ENCODE measurements around the gene SYNE4. TPM values are rescaled to one million over a fixed set of nuclear protein-coding genes. Genes with fewer than 3 reads are reported as not detected.

Gene SYNE4
- total RNA-seq, 1 experiment from 2014 or later, result 48.5 TPM

- H3K27me3 Mint-ChIP-seq (ENCODE audit: insufficient read depth, unreplicated experiment), result no peaks in the 10 kb centered on the region
- no peak overlapping the region for H3K4me3 Mint-ChIP-seq (ENCODE audit: unreplicated experiment)
- ChIA-PET POLR2A (no interaction called here), CTCF (no interaction called here)
- peaks cover 16% of the 10 kb centered on the region for H3K4me1 Mint-ChIP-seq (ENCODE audit: low read depth, unreplicated experiment)
- H3K27ac Mint-ChIP-seq (ENCODE audit: unreplicated experiment), result no peak overlapping the region
- H3K36me3 Mint-ChIP-seq (ENCODE audit: insufficient read depth, unreplicated experiment), result peaks cover 34% of the 10 kb centered on the region
- intact Hi-C loops (cut with micrococcal nuclease; ENCODE audit: unreplicated experiment), result no loop called here
- no peaks in the 10 kb centered on the region; the same call in none of the 2 replicates for H3K36me3 ChIP-seq (ENCODE audit: control insufficient read depth, insufficient read depth, low read length)
- peaks cover 7% of the 10 kb centered on the region; the same call in 1 of the 2 replicates for H3K4me1 ChIP-seq
- no peaks in the 10 kb centered on the region for H3K9me3 Mint-ChIP-seq (ENCODE audit: unreplicated experiment)
- no peak for DNase-seq
- no peaks in the 10 kb centered on the region for H3K9me3 ChIP-seq
- H3K4me3 ChIP-seq (ENCODE audit: low read depth, low read length), result no peak overlapping the region
- no TSS peak for BruUV-seq (replicated peaks)
- H3K27me3 ChIP-seq (replicated peaks; ENCODE audit: control insufficient read depth, insufficient read depth, low read length), result no peaks in the 10 kb centered on the region
- TF ChIP-seq CTCF (IDR thresholded peaks at IDR 0.05; ENCODE audit: insufficient read depth in 1 of 2, low read depth in 1 of 2, low read length in 1 of 2, severe bottlenecking in 1 of 2, unreplicated experiment in 1 of 2), result no peak
These were observed 10.6 kb upstream of the SYNE4 start for GRCh38 chr19:36019061-36019670.

GRCh38 chr19:36014012-36014924 lies 5.7 kb upstream of the SYNE4 start, which contains the start of gene ALKBH6:
Gene ALKBH6, minus strand, starts transcription at chr19:36014213. Its CDS starts 816 bp downstream, at chr19:36013397.
- Histone ChIP-seq H3K4me1 (peaks cover 12% of the 10 kb centered on the region), H3K27me3 (replicated peaks; ENCODE audit: control insufficient read depth, insufficient read depth, low read length) (no peaks in the 10 kb centered on the region), H3K36me3 (ENCODE audit: control insufficient read depth, insufficient read depth, low read length) (no peaks in the 10 kb centered on the region; the same call in 1 of the 2 replicates), H3K9me3 (no peaks in the 10 kb centered on the region), H3K4me3 (ENCODE audit: low read depth, low read length) (peak within 1 kb of the TSS; percentile 72)
- ChIA-PET CTCF (interaction anchor here (0.7 to 1.7 kb wide), 8 partner anchors 10 to 114 kb away, joined by 3 to 6 read pairs (median 3); partner anchors contain the start of gene THAP8), POLR2A (interaction anchor here (0.6 to 1.5 kb wide), 10 partner anchors 16 to 269 kb away, joined by 3 to 14 read pairs (median 4); partner anchors contain the start of genes POLR2I, PSENEN, THAP8 and U2AF1L4)
- peaks cover 27% of the 10 kb centered on the region for H3K36me3 Mint-ChIP-seq (ENCODE audit: insufficient read depth, unreplicated experiment)
- peak within 1 kb of the TSS; percentile 92 for H3K27ac Mint-ChIP-seq (ENCODE audit: unreplicated experiment)
- peaks cover 34% of the 10 kb centered on the region for H3K4me1 Mint-ChIP-seq (ENCODE audit: low read depth, unreplicated experiment)
- intact Hi-C loops (cut with micrococcal nuclease; ENCODE audit: unreplicated experiment), result loop anchor here (1.0 kb wide), 2 partner anchors 40 to 101 kb away; partner anchors contain the start of genes TBCB, THAP8 and WDR62
- no peaks in the 10 kb centered on the region for H3K9me3 Mint-ChIP-seq (ENCODE audit: unreplicated experiment)
- TF ChIP-seq CTCF (IDR thresholded peaks at IDR 0.05; ENCODE audit: insufficient read depth in 1 of 2, low read depth in 1 of 2, low read length in 1 of 2, severe bottlenecking in 1 of 2, unreplicated experiment in 1 of 2), result no peak
- DNase-seq, result peak; percentile 99
- H3K4me3 Mint-ChIP-seq (ENCODE audit: unreplicated experiment), result peak within 1 kb of the TSS; percentile 98
- BruUV-seq (replicated peaks), result TSS peak; percentile 79
- H3K27me3 Mint-ChIP-seq (ENCODE audit: insufficient read depth, unreplicated experiment), result no peaks in the 10 kb centered on the region

Data from Caco-2 (cell line).